GM21737 (cell line): Measurements from ENCODE around the gene TRPC4AP.
"Not testable (repeated sequence)": the region's sequence is repeated elsewhere in the genome, so short reads cannot be mapped to it uniquely, and the experiment has no call there.

Source experiments
- ATAC-seq: cut with Tn5 transposase; IDR thresholded peaks from one replicate; pipeline ENCODE4 v1.9.1; 2021; ENCODE audit warnings: mild to moderate bottlenecking, moderate library complexity; ENCODE audit not compliant: unreplicated experiment

The TRPC4AP gene, protein sequence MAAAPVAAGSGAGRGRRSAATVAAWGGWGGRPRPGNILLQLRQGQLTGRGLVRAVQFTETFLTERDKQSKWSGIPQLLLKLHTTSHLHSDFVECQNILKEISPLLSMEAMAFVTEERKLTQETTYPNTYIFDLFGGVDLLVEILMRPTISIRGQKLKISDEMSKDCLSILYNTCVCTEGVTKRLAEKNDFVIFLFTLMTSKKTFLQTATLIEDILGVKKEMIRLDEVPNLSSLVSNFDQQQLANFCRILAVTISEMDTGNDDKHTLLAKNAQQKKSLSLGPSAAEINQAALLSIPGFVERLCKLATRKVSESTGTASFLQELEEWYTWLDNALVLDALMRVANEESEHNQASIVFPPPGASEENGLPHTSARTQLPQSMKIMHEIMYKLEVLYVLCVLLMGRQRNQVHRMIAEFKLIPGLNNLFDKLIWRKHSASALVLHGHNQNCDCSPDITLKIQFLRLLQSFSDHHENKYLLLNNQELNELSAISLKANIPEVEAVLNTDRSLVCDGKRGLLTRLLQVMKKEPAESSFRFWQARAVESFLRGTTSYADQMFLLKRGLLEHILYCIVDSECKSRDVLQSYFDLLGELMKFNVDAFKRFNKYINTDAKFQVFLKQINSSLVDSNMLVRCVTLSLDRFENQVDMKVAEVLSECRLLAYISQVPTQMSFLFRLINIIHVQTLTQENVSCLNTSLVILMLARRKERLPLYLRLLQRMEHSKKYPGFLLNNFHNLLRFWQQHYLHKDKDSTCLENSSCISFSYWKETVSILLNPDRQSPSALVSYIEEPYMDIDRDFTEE

GRCh38 chr20:35092524-35093266 lies at the start of gene TRPC4AP:
Gene TRPC4AP, minus strand, starts transcription at chr20:35092807. Its CDS starts 26 bp downstream, at chr20:35092781.
- peak; percentile 95 for ATAC-seq

- no peak for ATAC-seq
These were observed 43.4 kb upstream of the TRPC4AP start for GRCh38 chr20:35135867-35136586.

DNA sequence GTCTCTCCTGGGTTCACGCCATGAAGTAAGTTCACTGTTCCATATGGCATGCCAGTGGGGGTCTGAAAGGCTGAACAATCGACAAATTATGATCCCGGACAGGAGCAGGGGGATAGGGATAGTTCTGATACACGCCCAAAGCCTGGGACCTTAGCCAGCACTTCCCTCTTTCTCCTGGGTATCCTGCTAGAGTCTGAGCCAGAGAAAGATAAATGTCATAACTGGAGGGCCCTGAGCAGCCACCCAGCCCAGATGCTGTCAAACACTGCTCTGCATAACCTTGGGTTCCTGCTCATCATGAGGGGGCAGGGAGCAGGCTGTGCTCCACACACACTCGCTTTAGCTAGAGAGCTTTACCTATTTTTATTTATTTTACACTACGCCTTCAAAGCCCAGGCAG lies 42.3 kb upstream of the TRPC4AP start:
- ATAC-seq: no peak

DNA sequence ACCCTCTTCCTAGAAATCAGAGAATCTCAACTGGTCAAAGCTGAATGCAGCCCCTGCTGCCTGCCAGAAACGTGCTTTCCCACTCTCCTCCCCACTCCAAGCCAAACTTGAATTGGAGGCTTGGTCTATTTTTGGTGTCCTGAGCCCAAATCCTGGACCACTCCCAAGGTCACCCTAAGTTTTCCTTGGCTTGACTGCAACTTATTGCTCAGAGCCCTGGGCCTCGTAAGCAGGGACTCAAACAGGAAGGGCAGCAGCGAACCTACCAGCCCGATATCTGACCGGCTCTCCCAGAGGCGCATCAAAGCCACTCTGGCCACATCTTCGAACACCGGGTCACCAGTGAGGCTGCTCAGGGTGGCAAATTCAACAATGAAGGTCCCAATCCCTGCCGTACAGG lies 41.9 kb upstream of the TRPC4AP start:
- ATAC-seq: no peak

DNA sequence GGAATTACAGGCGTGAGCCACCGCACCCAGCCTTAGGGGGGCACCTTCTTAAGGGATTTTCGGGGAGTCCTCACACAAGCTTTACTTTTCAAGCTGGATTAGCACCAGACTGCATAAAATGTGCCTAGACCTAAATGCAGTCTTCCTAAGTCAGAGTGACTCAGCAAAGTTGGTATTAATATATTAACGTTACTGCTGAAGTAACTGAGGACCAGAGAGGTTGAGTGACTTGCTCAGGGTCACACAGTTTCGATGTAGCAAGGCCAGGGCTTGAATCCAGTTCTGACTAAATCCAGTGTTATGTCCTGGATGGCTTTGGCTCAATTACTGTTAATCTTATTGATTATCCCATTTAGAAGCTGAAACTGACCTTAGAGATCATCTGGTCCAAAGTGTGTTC lies 41.1 kb upstream of the TRPC4AP start:
- ATAC-seq: no peak

DNA sequence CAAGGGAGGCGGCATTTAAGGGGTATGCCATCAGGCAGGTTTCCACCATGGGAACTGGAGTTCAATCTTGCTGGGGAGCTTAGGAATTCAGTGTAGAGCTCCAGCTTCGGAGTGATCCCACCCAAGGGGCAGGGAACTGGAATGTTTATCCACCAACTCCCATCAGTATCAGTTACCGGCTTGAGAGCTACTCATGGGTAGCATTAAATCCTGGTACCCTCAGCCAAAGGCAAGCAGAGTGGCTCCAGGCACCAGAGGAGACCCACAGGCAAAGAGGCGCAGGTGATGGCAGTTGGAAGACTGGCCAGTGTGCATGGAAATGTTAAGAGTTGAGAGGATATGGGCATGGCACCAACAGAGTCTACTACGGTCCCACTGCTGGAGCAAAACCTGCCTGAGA lies 40.4 kb upstream of the TRPC4AP start:
- no peak for ATAC-seq

DNA sequence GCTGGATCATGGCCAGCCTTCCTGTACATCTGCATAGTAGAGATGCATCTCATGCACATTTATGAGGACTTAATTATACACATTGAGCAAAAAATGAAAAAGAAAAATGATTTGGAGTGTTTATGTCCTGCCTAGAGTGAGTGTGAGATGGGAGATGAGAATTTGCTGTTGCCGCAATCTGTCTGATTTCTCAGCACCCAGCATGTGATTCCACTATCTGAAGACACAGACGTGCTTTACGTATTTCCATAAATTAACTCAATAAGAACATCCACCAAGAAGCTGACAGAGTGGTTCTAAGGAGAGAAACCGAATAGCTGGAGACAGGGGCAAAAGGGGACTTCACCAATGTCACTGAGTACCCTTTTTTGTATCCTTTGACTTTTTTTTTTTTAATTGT lies 39.3 kb upstream of the TRPC4AP start:
- no peak for ATAC-seq

DNA sequence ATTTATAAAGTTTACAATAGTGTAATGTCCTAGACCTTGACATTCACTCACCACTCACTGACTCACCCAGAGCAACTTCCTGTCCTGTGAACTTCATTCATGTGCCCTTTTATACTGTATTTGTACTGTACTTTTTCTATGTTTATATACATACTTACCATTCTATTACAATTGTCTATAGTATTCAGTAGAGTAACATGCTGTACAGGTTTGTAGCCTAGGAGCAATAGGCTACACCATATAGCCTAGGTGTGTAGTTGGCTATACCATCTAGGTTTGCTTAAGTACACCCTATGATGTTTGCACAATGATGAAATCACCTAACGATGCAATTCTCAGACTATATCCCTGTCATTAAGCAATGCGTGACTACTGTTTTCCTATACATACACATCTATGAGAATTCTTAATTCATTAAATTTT lies 37.1 kb upstream of the TRPC4AP start:
- ATAC-seq: no peak

- no peak for ATAC-seq
These were observed 33.1 kb upstream of the TRPC4AP start for GRCh38 chr20:35125753-35126152.

DNA sequence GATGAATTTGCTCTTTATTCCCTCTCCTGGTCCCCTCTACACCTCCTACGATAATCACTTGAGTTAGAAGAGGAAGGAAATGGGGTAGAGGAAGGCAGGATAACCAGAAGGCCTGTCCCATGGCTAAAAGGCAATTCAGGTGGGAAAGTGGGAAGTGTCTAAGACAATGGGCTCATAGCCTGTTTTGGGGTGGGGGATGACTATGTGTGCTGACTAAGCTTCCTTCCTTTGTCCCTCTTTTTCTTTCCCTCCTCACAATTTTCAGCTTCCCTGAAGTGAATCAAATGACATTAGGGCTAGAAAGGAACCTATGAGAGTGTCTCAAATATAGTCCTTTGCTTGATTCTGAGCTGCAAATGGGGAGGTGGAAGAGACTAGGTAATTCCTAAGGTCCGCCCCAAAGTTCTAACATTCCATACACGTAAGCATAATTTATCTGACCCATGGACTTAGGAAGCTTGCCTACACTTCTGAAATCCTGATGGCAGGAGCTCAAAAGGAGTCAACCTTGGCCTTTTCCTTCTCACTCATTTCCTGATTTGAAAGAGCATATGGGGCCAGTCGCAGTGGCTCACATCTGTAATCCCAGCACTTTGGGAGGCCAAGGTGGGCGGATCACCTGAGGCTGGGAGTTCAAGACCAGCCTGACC lies 30.3 kb upstream of the TRPC4AP start:
- no peak for ATAC-seq

DNA sequence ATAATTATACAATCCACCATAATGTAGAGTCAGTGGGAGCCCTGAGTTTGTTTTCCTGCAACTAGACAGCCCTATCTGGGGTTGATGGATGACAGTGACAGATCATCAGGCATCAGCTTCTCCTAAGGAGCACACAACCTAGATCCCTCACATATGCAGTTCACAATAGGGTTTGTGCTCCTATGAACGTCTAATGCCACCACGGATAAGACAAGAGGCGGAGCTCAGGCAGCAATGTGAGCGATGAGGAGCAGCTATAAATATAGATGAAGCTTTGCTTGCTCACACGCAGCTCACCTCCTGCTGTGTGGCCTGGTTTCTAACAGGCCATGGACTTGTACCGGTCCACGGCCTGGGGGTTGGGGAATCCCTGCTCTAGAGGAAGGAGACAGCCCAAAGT lies 28.6 kb upstream of the TRPC4AP start:
- ATAC-seq: no peak

DNA sequence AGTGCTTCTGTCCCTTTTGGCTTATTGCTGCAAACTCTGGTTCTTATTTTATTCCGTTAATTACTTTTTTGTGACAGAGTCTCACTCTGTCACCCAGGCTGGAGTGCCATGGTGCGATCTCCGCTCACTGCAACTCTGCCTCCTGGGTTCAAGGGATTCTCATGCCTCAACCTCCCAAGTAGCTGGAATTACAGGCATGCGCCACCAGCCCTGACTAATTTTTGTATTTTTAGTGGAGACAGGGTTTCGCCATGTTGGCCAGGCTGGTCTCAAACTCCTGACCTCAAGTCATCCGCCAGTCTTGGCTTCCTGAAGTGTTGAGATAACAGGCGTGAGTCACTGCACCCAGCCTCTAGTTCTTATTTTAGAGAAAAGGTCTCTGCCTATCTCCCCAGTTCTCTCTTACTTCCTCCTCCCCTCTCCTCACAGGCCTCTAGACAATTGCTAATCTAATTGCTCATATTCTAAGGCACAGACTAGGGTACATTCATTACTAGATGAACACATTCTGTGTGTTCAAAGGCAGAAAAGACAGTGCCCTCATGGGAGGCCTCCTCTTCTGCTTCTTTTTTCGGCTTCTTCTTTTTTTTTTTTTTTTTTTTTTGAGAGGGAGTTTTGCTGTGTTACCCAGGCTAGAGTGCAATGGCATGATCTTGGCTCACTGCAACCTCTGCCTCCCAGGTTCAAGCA lies 27.6 kb upstream of the TRPC4AP start:
- ATAC-seq: no peak

DNA sequence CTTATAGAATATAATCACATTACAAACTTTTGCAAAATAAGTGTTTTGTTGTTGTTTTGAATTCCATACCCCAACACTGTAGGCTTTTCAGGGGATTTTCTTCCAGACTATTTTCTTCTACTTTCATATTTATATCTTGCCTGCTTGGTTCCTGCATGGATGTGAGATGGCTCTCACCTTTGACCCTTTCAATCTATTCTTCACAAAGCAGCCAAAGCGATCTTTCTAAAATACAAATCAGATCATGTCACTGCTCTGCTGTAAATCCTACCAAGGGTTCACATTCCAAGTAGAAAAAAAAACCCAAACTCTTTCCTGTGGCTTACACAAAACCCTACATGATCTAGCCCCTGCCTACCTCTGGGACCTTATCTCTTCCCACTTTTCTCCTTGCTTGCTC lies 25.0 kb upstream of the TRPC4AP start:
- ATAC-seq: no peak

DNA sequence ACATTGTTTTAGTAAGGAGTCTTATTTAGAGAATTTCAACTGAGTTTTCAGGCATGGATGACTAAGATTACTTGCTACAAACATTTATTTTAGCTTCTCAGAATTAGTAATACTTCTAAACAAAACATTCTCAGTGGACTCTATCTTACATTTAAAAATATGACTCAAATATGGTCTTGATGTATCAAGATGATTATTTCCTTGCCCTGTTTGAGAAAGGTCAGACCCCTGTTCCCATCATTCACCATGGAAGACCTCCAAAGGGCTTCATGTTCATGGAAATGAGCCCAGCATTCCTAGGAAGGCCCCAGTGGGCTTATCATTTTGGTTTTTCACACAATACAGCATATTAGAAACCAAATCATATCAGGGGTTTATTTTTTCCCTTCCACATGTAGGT lies 24.6 kb upstream of the TRPC4AP start:
- no peak for ATAC-seq

- no peak for ATAC-seq
These were observed 23.7 kb upstream of the TRPC4AP start for GRCh38 chr20:35116258-35116657.

GRCh38 chr20:35115606-35116005 lies 23.0 kb upstream of the TRPC4AP start:
- no peak for ATAC-seq

GRCh38 chr20:35112276-35112675 lies 19.7 kb upstream of the TRPC4AP start:
- not testable (repeated sequence) for ATAC-seq

- ATAC-seq: no peak
These were observed 18.7 kb upstream of the TRPC4AP start for GRCh38 chr20:35111141-35111888.

- ATAC-seq: no peak
These were observed 16.3 kb upstream of the TRPC4AP start for GRCh38 chr20:35108921-35109320.
